ENCODE data around the gene RBM4. TPM values are rescaled to one million over a fixed set of nuclear protein-coding genes. Genes with fewer than 3 reads are reported as not detected.
A peak's percentile ranks its signal among the peaks of the same experiment; 100 is the strongest.
"Not testable (repeated sequence)": the region's sequence is repeated elsewhere in the genome, so short reads cannot be mapped to it uniquely, and the experiment has no call there.

RBM4 gene
- total RNA-seq (96.0 TPM), polyA plus RNA-seq (108 TPM)

DNA sequence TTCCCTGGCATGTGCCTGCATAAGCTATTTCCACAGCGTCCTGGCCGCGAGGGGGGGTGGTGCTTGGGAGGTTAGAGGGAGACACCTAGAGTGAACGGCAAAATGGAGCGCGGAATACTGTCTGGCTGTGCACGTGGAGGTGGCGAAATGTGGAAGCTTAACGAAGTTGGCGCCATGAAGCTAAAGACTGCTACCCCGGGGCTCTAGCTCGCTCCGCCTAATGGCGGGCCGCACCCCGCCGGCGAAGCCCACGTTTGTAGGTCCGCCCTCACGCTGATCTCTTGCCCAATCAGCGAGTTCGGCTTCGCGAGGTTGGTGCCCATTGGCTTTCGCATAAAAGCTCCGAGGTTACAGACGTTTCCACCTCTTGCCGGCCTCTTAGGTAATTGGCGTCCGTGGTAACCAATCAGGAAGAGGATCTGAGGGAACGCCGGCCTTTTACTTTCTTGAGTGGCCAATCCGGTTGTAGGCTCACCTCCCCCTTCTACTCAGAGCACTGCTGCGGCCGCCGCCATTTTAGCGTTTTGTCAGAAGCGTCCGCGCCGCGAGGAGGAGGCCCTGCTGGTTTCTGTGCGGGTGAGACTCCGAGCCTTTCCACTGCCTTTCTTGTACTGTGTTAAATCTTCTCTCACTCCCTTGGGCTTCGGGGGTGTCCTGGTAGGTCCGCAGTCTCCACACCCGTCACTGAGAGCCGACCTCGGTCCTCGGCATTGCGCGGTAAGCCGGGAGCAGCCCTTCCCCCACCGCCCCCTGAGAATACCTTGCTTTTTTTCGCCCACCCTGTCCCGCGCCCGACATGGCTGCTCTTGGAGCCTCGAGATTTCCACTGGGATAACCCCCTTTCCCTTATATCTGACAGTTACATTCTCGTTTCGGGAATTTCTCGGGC lies at the start of gene RBM4:
Gene RBM4 (plus strand): TSS at position 527 of the 889 bp plus-strand sequence. CDS start 1,009 bp downstream, outside the sequence.
- Histone ChIP-seq H3K36me3 (ENCODE audit: insufficient read depth) (no peaks in the 10 kb centered on the region), H3K27ac (ENCODE audit: low read depth) (peak within 1 kb of the TSS; percentile 86), H3K4me3 (ENCODE audit: low read depth, low read length) (peak within 1 kb of the TSS; percentile 85), H3K4me1 (ENCODE audit: insufficient read depth) (peaks cover 3% of the 10 kb centered on the region)
- peak; percentile 100 for DNase-seq (ENCODE audit: extremely low spot score)
- WGBS: under 1% methylated on average over 63 of the region's 63 CpGs

GRCh38 chr11:66589315-66589714 lies 49.2 kb upstream of the RBM4 start:
- not testable (repeated sequence) for H3K4me3 ChIP-seq (ENCODE audit: low read depth, low read length); H3K4me1 ChIP-seq (ENCODE audit: insufficient read depth); H3K36me3 ChIP-seq (ENCODE audit: insufficient read depth); H3K27ac ChIP-seq (ENCODE audit: low read depth); DNase-seq (ENCODE audit: extremely low spot score)
- whole genome bisulfite sequencing: 72% methylated on average over 2 of the region's 2 CpGs

- DNase-seq (ENCODE audit: extremely low spot score): no peak
- Histone ChIP-seq H3K4me1 (ENCODE audit: insufficient read depth) (no peaks in the 10 kb centered on the region), H3K36me3 (ENCODE audit: insufficient read depth) (no peaks in the 10 kb centered on the region), H3K27ac (ENCODE audit: low read depth) (no peak overlapping the region), H3K4me3 (ENCODE audit: low read depth, low read length) (no peak overlapping the region)
- WGBS: 96% methylated on average over 7 of the region's 7 CpGs
These were observed 48.4 kb upstream of the RBM4 start for GRCh38 chr11:66589996-66590675.

DNA sequence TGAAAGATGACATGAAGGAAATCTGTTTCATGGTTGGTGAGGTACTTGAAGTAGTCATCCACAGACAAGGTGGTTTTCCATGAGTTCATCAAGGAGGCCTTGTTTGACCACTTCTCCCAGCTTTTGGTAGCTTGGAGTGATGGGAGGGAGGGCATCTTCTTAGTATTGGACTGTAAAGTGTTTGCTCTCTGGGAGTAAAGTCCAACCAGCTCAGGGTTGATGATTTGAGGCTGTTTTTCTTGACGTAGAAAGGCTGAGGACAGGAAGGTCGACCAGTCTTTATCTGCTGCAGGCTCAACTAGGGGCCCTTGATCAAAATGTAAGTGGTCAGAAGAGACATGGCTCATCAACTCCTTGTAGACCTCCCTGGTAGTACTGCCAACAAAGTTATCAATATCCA lies 47.3 kb upstream of the RBM4 start:
- no peak overlapping the region for H3K27ac ChIP-seq (ENCODE audit: low read depth)
- 91% methylated on average over 2 of the region's 2 CpGs for WGBS
- DNase-seq (ENCODE audit: extremely low spot score): no peak
- H3K4me1 ChIP-seq (ENCODE audit: insufficient read depth): no peaks in the 10 kb centered on the region
- H3K36me3 ChIP-seq (ENCODE audit: insufficient read depth): no peaks in the 10 kb centered on the region
- H3K4me3 ChIP-seq (ENCODE audit: low read depth, low read length): no peak overlapping the region

GRCh38 chr11:66592457-66593302 lies 45.8 kb upstream of the RBM4 start, which contains the start of the genes CCDC87 and CCS:
CCDC87 (minus strand) TSS chr11:66593063; CDS start chr11:66593015, 48 bp downstream.
CCS (plus strand) TSS chr11:66593185; CDS start chr11:66593262, 77 bp downstream.
- whole genome bisulfite sequencing: 15% methylated on average over 68 of the region's 68 CpGs

DNA sequence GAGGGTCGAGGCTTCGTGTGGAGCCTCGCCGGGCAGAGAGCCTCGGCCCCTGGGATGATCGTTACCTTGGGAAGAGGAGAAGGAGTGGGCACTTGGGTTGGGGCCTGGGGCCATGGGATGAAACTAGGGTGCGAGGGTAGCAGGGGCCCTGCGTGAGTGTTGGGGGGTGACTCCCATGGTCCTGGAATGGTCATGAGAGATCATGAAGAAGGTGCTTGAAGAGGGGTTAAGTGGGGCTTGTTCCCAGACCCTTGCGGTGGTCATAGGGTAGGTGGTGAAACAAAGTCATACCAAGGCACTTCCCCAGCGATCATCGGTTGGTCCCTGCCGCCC lies 45.2 kb upstream of the RBM4 start:
- WGBS: 7% methylated on average over 12 of the region's 12 CpGs
- Histone ChIP-seq H3K4me1 (ENCODE audit: insufficient read depth) (no peaks in the 10 kb centered on the region), H3K36me3 (ENCODE audit: insufficient read depth) (no peaks in the 10 kb centered on the region), H3K27ac (ENCODE audit: low read depth) (peak overlapping the region; percentile 89), H3K4me3 (ENCODE audit: low read depth, low read length) (peak overlapping the region; percentile 65)
- no peak for DNase-seq (ENCODE audit: extremely low spot score)

More at GRCh38 chr11:66592457-66593302, 45.8 kb upstream of the RBM4 start, which contains the start of the genes CCDC87 and CCS:
- Histone ChIP-seq H3K36me3 (ENCODE audit: insufficient read depth) (no peaks in the 10 kb centered on the region), H3K4me3 (ENCODE audit: low read depth, low read length) (peak within 1 kb of the TSS; percentile 65), H3K27ac (ENCODE audit: low read depth) (peak within 1 kb of the TSS; percentile 89), H3K4me1 (ENCODE audit: insufficient read depth) (no peaks in the 10 kb centered on the region)
- DNase-seq (ENCODE audit: extremely low spot score): peak; percentile 83

GRCh38 chr11:66593650-66594049 lies 44.9 kb upstream of the RBM4 start:
- no peak for DNase-seq (ENCODE audit: extremely low spot score)
- H3K36me3 ChIP-seq (ENCODE audit: insufficient read depth): no peaks in the 10 kb centered on the region
- H3K4me1 ChIP-seq (ENCODE audit: insufficient read depth): no peaks in the 10 kb centered on the region
- H3K27ac ChIP-seq (ENCODE audit: low read depth): no peak overlapping the region
- peak overlapping the region; percentile 65 for H3K4me3 ChIP-seq (ENCODE audit: low read depth, low read length)
- 54% methylated on average over 7 of the region's 7 CpGs for WGBS

DNA sequence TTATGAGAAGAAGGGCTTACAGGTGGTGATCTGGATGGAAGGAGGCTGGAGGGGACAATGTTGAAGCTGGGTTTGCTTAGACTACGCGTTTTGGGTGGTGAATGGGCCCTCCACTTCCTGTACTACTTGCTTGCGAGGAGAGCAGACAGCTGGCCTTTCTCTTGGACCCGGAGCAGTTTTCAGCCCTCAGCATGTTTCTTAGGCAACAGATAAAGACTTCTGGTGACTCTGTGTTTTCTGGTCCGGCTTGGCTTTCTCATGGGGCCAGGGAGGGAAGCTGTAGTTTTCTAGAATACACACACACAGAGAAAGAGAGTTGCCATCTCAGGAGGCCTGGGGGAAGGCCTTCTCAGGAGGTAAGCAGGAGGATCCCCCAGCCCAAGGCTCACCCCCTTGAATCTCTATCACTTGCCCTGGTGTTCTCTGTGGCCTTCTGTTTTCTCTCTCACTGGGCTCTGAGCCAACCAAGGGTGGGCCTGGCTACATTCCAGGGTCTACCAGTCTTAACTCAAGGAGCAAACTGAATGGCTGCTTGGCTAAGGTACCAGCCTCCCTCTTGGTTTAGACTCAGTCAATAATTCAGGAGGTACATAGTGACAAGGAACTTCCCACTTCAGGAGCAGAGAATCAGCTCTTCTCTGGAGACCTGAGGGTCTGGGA lies 43.1 kb upstream of the RBM4 start:
- H3K27ac ChIP-seq (ENCODE audit: low read depth): peak overlapping the region; percentile 79
- WGBS: 22% methylated on average over 5 of the region's 5 CpGs

GRCh38 chr11:66598993-66599392 lies 39.5 kb upstream of the RBM4 start:
- Histone ChIP-seq H3K27ac (ENCODE audit: low read depth) (no peak overlapping the region), H3K36me3 (ENCODE audit: insufficient read depth) (no peaks in the 10 kb centered on the region), H3K4me1 (ENCODE audit: insufficient read depth) (no peaks in the 10 kb centered on the region), H3K4me3 (ENCODE audit: low read depth, low read length) (no peak overlapping the region)
- DNase-seq (ENCODE audit: extremely low spot score): no peak
- WGBS: 98% methylated on average over 6 of the region's 6 CpGs

More for the DNA sequence above, 43.1 kb upstream of the RBM4 start:
- no peak overlapping the region for H3K4me3 ChIP-seq (ENCODE audit: low read depth, low read length)
- no peaks in the 10 kb centered on the region for H3K4me1 ChIP-seq (ENCODE audit: insufficient read depth)
- DNase-seq (ENCODE audit: extremely low spot score): peak; percentile 39
- H3K36me3 ChIP-seq (ENCODE audit: insufficient read depth): no peaks in the 10 kb centered on the region

DNA sequence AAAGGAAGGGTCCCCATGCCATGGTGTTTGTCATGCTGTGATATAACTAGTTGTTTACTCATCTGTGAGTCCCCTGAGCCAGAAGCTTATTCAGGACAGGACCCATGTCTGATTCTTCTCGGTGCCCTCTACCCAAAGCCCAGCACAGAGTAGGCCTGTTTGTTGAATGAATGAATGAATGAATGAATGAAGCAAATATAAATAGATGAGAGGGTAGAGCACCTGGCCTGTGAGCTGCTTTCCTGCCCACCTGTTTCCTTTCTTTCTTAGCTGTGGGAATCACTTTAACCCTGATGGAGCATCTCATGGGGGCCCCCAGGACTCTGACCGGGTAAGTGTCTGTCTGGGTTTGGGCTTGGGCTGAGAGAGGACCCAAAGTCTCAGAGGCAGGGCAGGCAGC lies 38.3 kb upstream of the RBM4 start:
- Histone ChIP-seq H3K4me3 (ENCODE audit: low read depth, low read length) (no peak overlapping the region), H3K27ac (ENCODE audit: low read depth) (no peak overlapping the region), H3K4me1 (ENCODE audit: insufficient read depth) (no peaks in the 10 kb centered on the region), H3K36me3 (ENCODE audit: insufficient read depth) (no peaks in the 10 kb centered on the region)
- 90% methylated on average over 2 of the region's 2 CpGs for WGBS
- no peak for DNase-seq (ENCODE audit: extremely low spot score)

DNA sequence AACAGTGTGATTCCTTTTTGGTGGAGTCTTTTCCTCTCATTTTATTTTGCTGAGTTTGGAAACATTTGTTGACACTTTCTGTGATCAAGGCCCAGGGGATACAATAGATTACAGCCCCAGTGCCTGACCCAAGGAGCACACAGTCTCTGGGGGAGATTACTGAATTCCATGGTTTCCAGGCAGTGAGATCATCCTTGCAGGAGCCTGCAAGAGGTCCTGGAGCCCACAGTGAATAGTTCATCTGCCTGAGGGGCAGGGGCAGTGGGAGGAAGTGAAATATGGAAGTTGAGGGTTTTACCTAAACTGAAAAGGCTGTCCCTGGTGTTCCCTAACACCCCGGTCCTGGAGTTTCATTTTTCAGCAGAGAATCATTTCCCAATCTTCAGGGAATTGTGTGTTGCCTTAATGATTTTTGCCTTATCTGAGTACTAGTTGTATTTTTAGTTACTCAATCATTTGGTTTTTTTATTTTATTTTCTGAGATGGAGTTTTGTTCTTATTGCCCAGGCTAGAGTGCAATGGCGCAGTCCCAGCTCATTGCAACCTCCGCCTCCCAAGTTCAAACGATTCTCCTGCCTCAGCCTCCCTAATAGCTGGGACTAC lies 37.8 kb upstream of the RBM4 start:
- no peak overlapping the region for H3K4me3 ChIP-seq (ENCODE audit: low read depth, low read length)
- no peaks in the 10 kb centered on the region for H3K36me3 ChIP-seq (ENCODE audit: insufficient read depth)
- no peaks in the 10 kb centered on the region for H3K4me1 ChIP-seq (ENCODE audit: insufficient read depth)
- no peak for DNase-seq (ENCODE audit: extremely low spot score)
- H3K27ac ChIP-seq (ENCODE audit: low read depth): no peak overlapping the region
- 96% methylated on average over 4 of the region's 4 CpGs for WGBS

GRCh38 chr11:66603072-66603471 lies 35.4 kb upstream of the RBM4 start:
- Histone ChIP-seq H3K36me3 (ENCODE audit: insufficient read depth) (no peaks in the 10 kb centered on the region), H3K4me1 (ENCODE audit: insufficient read depth) (no peaks in the 10 kb centered on the region), H3K4me3 (ENCODE audit: low read depth, low read length) (no peak overlapping the region), H3K27ac (ENCODE audit: low read depth) (no peak overlapping the region)
- DNase-seq (ENCODE audit: extremely low spot score): no peak
- WGBS: 92% methylated on average over 6 of the region's 6 CpGs

Data from urinary bladder (tissue), 4 donors.